ENCODE results near the gene ENPP1.
"Not testable (repeated sequence)": the region's sequence is repeated elsewhere in the genome, so short reads cannot be mapped to it uniquely, and the experiment has no call there.

ENPP1 gene

GRCh38 chr6:131832363-131832762 is 24.5 kb downstream of the ENPP1 start:
- DNase-seq = no peak

GRCh38 chr6:131838051-131838450 is 30.2 kb downstream of the ENPP1 start:
- no peak for DNase-seq

GRCh38 chr6:131839388-131839787 is 31.6 kb downstream of the ENPP1 start:
- no peak for DNase-seq

GRCh38 chr6:131840441-131840840 is 32.6 kb downstream of the ENPP1 start:
- no peak for DNase-seq

GRCh38 chr6:131840936-131841583 is 33.2 kb downstream of the ENPP1 start:
- no peak for DNase-seq

GRCh38 chr6:131843768-131844167 is 35.9 kb downstream of the ENPP1 start:
- no peak for DNase-seq

- DNase-seq = no peak
These were observed 36.5 kb downstream of the ENPP1 start for GRCh38 chr6:131844243-131844841.

- DNase-seq = no peak
These were observed 38.3 kb downstream of the ENPP1 start for GRCh38 chr6:131846023-131846663.

GRCh38 chr6:131846905-131847304 is 39.1 kb downstream of the ENPP1 start:
- no peak for DNase-seq

GRCh38 chr6:131849799-131850198 is 42.0 kb downstream of the ENPP1 start:
- no peak for DNase-seq

GRCh38 chr6:131851049-131851769 is 43.4 kb downstream of the ENPP1 start:
- no peak for DNase-seq

GRCh38 chr6:131852200-131852599 is 44.4 kb downstream of the ENPP1 start:
- DNase-seq = no peak

- no peak for DNase-seq
These were observed 47.0 kb downstream of the ENPP1 start for GRCh38 chr6:131854803-131855202.

- no peak for DNase-seq
These were observed 51.1 kb downstream of the ENPP1 start for GRCh38 chr6:131858765-131859415.

GRCh38 chr6:131859658-131860057 is 51.8 kb downstream of the ENPP1 start:
- not testable (repeated sequence) for DNase-seq

- DNase-seq = no peak
These were observed 53.6 kb downstream of the ENPP1 start for GRCh38 chr6:131861381-131861780.

GRCh38 chr6:131862476-131862875 is 54.7 kb downstream of the ENPP1 start:
- no peak for DNase-seq

- no peak for DNase-seq
These were observed 59.9 kb downstream of the ENPP1 start for GRCh38 chr6:131867744-131868143.

- no peak for DNase-seq
These were observed 61.0 kb downstream of the ENPP1 start for GRCh38 chr6:131868836-131869235.

GRCh38 chr6:131875647-131876046 is 67.8 kb downstream of the ENPP1 start:
- DNase-seq = no peak

- DNase-seq = no peak
These were observed 68.7 kb downstream of the ENPP1 start for GRCh38 chr6:131876545-131876944.

GRCh38 chr6:131877999-131878789 is 70.4 kb downstream of the ENPP1 start:
- no peak for DNase-seq

Data from CD4-positive, alpha-beta T cell treated with Interleukin-6 for 4 hours (primary cell).